SJCRH30 (cell line): ENCODE results near the gene METTL15. TPM values are rescaled to one million over a fixed set of nuclear protein-coding genes. Genes with fewer than 3 reads are reported as not detected.
"Not testable (repeated sequence)": the region's sequence is repeated elsewhere in the genome, so short reads cannot be mapped to it uniquely, and the experiment has no call there.

Experiments
- DNase-seq, 2 experiments: peaks; one replicate each; pipeline ENCODE4 v3.0.0-alpha.2; 2015 to 2020
- H3K27ac ChIP-seq: fragments of 250-450 bp; sonication (Bioruptor Pico); 2 replicates; pipeline ENCODE4 v1.5.1; 2020; ENCODE audit warnings: mild to moderate bottlenecking, moderate library complexity
- H3K27me3 ChIP-seq: fragments of 250-450 bp; sonication (Bioruptor Pico); 2 replicates; pipeline ENCODE4 v1.5.1; 2020; ENCODE audit warnings: mild to moderate bottlenecking, moderate library complexity
- H3K36me3 ChIP-seq: fragments of 250-450 bp; sonication (Bioruptor Pico); 2 replicates; pipeline ENCODE4 v1.5.1; 2020; ENCODE audit warnings: mild to moderate bottlenecking, moderate library complexity
- H3K4me1 ChIP-seq: fragments of 250-450 bp; sonication (Bioruptor Pico); 2 replicates; pipeline ENCODE4 v1.5.1; 2020; ENCODE audit warnings: mild to moderate bottlenecking, moderate library complexity
- H3K4me3 ChIP-seq: fragments of 250-450 bp; sonication (Bioruptor Pico); 2 replicates; pipeline ENCODE4 v1.5.1; 2020; ENCODE audit warnings: mild to moderate bottlenecking, moderate library complexity
- H3K9me3 ChIP-seq: fragments of 250-450 bp; sonication (Bioruptor Pico); replicated peaks from 2 replicates; pipeline ENCODE4 v1.5.1; 2020; ENCODE audit warnings: mild to moderate bottlenecking, moderate library complexity
- total RNA-seq: library from RNA; depleted of rRNA; stranded (reverse); fragments of >200 nt; shearing (Covaris generic); gene quantifications from 2 replicates; pipeline ENCODE4 v1.2.3, GENCODE V29; 2014

The METTL15 gene
- total RNA-seq, 1 experiment from 2014 or later = 16.0 TPM

DNA sequence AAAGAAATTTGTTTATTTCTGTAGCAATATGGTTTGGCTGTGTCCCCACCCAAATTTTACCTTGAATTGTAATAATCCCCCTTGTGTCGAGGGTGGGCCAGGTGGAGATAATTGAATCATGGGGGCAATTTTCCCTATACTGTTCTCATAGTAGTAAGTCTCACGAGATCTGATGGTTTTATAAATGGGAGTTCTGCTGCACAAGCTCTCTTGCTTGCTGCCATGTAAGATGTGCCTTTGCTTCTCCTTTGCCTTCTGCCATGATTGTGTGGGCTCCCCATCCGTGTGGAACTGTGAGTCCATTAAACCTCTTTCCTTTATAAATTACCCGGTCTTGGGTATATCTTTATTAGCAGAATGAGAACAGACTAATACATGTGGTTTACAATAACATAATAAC, 28.0 kb downstream of the METTL15 start:
- H3K4me3 ChIP-seq, H3K36me3 ChIP-seq, H3K27ac ChIP-seq, H3K27me3 ChIP-seq, H3K4me1 ChIP-seq, DNase-seq: not testable (repeated sequence)
- peaks cover 14% of the 10 kb centered on the region for H3K9me3 ChIP-seq

DNA sequence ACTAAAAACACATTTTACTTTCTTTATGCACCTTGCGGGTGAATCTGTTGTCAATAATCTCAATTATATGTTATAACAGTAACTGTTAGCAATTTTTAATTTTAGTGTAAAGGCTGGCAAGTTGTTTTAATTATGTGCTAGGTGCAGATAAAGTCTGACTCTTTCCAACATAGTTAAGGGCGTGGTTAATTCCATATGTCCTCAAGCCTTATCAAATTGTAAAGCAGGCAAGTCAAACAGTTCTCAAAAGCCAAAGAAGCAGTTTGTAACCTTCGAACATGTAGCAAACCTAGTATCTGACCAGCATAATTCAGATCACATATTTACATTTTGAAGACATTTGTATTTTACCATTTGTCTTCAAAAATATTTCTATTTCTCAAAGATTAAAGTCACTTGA, 29.2 kb downstream of the METTL15 start:
- H3K4me3 ChIP-seq = no peak overlapping the region
- peaks cover 5% of the 10 kb centered on the region; the same call in 1 of the 2 replicates for H3K36me3 ChIP-seq
- DNase-seq = no peak
- H3K27ac ChIP-seq = no peak overlapping the region
- no peaks in the 10 kb centered on the region for H3K4me1 ChIP-seq
- H3K27me3 ChIP-seq = no peaks in the 10 kb centered on the region
- H3K9me3 ChIP-seq = peaks cover 14% of the 10 kb centered on the region

DNA sequence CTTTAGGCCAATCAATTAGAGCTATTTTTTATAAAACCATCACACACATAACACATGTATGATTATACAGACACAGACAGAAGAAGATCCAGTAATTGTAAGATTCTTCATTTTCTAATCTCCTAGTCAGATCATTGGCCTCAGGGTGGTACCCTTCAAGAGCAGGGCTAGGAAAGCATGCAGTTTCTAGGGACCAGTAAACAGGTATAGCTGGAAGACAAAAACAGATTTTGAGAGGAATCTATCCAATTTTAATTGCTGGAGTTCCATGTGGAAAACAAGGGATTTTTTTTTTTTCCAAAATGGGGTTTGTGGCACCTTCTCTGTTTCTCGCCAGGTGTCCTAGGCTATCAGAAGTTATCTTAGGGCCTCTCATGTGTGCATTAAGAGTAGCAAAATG, 29.6 kb downstream of the METTL15 start:
- no peak overlapping the region for H3K27ac ChIP-seq
- DNase-seq = no peak
- peaks cover 5% of the 10 kb centered on the region; the same call in 1 of the 2 replicates for H3K36me3 ChIP-seq
- H3K4me3 ChIP-seq = no peak overlapping the region
- no peaks in the 10 kb centered on the region for H3K4me1 ChIP-seq
- no peaks in the 10 kb centered on the region for H3K27me3 ChIP-seq
- H3K9me3 ChIP-seq = peaks cover 14% of the 10 kb centered on the region

DNA sequence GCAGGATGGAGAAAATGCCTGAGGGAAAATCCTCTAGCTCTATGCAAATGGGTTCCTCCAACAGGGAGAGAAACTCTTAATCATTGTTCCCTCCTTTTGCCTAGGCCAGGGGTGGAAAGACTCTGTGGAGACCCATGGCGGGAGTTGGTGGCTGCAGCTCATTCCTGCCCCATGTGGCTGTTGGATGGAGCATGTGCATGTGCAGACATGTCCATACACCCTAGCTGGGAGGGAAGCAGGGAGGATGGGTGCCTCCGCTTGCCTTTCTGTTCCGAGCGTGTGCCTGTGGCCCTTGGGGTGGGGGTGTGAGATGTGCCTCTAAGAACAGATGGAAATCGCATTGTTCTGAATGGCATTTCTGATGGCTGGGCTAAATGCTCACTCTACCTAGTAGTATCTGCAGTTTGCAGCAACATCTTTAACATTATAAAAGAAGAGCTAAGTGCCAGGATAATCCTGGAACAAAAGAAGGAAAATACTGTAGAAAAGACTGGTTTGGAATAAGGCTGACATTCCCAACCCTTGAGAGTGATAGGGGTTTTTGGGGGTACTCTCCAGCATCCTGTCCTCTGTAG, 31.7 kb downstream of the METTL15 start:
- Histone ChIP-seq H3K9me3 (peaks cover 14% of the 10 kb centered on the region), H3K4me3 (no peak overlapping the region), H3K27me3 (no peaks in the 10 kb centered on the region), H3K4me1 (no peaks in the 10 kb centered on the region), H3K36me3 (peaks cover 4% of the 10 kb centered on the region; the same call in 1 of the 2 replicates), H3K27ac (no peak overlapping the region)
- DNase-seq = no peak

DNA sequence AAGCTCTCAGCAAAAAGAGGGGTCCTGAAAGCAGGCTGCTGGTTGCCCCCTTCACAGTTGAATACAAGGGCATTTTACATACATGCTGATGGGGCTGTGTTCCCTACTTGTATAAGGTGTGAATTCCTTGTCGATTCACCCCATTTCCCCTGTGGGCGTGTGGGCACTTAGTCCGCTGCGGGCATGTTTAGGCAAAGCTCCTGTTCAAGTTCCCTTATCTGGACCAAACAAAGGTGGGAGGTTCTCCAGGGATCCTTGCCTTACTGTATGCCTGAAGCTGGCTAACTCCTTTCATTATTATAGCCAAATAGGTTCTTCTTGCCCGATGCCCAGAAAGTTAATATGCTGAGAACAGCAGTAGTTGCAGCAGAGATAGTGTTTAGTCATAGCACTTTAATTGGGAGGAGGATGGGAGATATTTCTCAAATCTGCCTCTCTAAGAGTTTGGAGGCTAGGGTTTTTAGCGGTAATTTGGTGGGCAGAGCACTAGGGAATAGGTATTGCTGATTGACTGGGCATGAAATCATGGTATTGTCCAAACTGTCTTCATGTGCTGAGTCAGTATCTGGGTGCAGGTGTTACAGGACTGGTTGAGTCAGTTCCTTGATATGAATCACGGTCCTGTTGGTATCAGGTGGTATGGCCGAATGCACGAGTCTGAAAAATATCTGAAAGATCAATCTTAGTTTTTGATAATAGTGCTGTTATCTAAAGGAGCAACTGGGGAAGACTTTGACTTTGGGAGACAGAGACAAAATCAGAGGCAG, 32.7 kb downstream of the METTL15 start:
- Histone ChIP-seq H3K36me3 (no peaks in the 10 kb centered on the region), H3K27ac (no peak overlapping the region), H3K27me3 (no peaks in the 10 kb centered on the region), H3K4me1 (0 out of 2 replicates have a peak, but pooled peaks cover 2% of the 10 kb centered on the region), H3K9me3 (peaks cover 14% of the 10 kb centered on the region), H3K4me3 (no peak overlapping the region)
- no peak for DNase-seq

DNA sequence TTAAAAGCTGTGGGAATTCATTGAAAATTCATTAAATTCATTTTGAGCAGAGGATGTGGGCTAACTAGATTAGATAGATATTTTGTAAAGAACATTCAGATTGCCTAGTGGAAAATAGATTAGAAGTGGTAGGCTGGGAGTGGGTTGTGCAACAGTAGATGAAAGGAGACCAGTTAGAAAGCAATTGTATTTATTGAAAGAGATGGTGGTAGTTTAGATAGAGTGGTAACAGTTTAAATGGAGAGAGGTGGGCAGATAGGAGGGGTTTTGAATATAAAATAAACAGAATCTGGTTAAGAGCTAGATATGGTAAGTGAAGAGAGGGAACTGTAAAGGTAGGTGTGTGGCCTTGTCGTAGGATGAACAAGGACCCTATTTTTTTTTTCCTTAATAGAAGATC, 34.5 kb downstream of the METTL15 start:
- Histone ChIP-seq H3K27ac (no peak overlapping the region), H3K27me3 (no peaks in the 10 kb centered on the region), H3K36me3 (no peaks in the 10 kb centered on the region), H3K9me3 (peaks cover 14% of the 10 kb centered on the region), H3K4me3 (no peak overlapping the region), H3K4me1 (0 out of 2 replicates have a peak, but pooled peaks cover 3% of the 10 kb centered on the region)
- DNase-seq = no peak

DNA sequence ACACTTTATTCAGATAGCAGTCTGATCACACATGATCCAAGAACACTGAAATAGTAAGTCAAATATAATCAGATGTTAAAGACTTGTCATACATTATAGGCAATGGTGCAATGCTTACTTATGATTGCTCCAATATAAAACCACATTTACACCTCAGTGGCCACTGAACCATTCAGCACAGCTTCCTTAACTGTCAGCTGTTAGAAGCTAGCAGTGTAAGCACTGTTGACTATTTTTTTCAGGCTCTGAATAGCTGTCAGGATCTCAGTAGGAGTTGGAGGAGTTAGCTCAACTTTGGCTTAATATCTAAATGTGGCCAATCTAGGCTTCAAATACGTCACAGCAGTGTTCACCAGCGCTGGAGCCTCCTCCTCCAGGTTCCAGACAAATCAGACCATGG, 36.6 kb downstream of the METTL15 start:
- no peak for DNase-seq
- H3K36me3 ChIP-seq = no peaks in the 10 kb centered on the region
- H3K9me3 ChIP-seq = peaks cover 5% of the 10 kb centered on the region; the same call in 1 of the 2 replicates
- no peak overlapping the region for H3K27ac ChIP-seq
- 0 out of 2 replicates have a peak, but pooled peaks cover 3% of the 10 kb centered on the region for H3K4me1 ChIP-seq
- no peak overlapping the region for H3K4me3 ChIP-seq
- H3K27me3 ChIP-seq = no peaks in the 10 kb centered on the region

DNA sequence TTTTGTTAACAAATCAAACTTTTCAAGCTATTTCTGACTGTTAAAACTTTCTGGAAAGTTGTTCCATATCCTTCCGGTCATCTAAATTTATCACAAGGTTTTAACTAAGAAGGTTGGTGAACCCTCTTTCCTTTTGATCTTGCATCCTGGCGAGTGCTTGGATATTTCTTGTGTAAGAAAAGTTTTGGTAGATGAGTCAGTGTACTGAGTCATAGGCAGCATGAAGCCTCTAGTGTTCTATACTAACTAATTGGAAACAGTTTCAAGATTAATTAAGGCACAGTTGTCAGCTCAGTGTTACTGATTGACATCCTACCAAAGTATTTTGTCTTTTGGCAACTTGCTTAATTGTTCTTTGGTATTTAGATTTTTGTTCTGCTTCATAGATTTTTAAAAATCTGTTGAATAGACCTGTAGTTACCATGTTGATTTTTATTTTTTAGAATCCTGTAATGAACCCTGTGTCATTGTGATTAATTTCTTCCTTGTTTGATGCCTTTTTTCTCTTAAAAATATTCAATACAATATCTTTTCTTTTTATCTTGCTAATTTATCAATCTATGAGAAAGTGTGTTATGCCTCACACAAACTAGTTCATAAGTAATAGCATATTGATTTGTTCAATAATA, 38.0 kb downstream of the METTL15 start:
- H3K4me1 ChIP-seq = 0 out of 2 replicates have a peak, but pooled peaks cover 3% of the 10 kb centered on the region
- H3K27ac ChIP-seq = no peak overlapping the region
- H3K4me3 ChIP-seq = no peak overlapping the region
- peak in 1 of 2 experiments; percentile 9 for DNase-seq
- H3K36me3 ChIP-seq = no peaks in the 10 kb centered on the region
- H3K9me3 ChIP-seq = no peaks in the 10 kb centered on the region; the same call in 1 of the 2 replicates
- H3K27me3 ChIP-seq = no peaks in the 10 kb centered on the region

DNA sequence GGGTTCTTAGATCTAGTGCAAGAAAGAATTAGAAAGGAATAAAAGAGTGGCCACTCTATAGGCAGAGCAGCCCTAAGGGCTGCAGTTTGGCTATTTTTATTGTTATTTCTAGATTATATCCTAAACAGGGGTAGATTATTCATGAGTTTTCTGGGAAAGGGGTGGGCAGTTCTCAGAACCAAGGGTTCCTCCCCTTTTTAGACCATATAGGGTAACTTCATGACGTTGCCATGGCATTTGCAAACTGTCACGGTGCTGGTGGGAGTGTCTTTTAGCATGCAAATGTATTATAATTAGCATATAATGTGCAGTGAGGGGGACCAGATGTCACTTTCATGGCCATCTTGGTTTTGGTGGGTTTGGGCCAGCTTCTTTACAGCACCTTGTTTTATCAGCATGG, 44.6 kb downstream of the METTL15 start:
- Histone ChIP-seq H3K27me3 (no peaks in the 10 kb centered on the region), H3K4me1 (no peaks in the 10 kb centered on the region), H3K36me3 (peaks cover 6% of the 10 kb centered on the region; the same call in 1 of the 2 replicates), H3K9me3 (no peaks in the 10 kb centered on the region; the same call in 1 of the 2 replicates), H3K4me3 (no peak overlapping the region), H3K27ac (no peak overlapping the region)
- DNase-seq = no peak

DNA sequence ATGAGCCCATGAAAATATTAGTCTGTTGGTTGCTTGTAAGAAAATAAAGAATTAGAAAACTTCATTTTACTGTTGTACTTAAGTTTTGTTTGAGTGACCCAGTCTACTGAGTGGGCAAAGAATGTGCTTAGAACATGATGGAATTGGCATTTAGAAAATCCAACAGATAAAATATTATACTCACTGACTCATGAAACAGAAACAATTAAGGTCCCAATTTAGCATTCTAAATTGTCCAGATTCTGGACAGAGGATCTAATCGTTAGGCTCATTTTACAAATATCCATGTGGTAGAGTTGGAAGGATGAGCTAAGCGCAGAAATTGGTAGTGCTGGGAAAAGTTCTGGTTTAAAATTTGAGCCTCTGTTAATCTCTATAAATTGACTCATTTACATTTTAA, 45.4 kb downstream of the METTL15 start:
- H3K4me1 ChIP-seq = no peaks in the 10 kb centered on the region
- peaks cover 6% of the 10 kb centered on the region; the same call in 1 of the 2 replicates for H3K36me3 ChIP-seq
- no peak overlapping the region for H3K27ac ChIP-seq
- H3K4me3 ChIP-seq = no peak overlapping the region
- DNase-seq = no peak
- H3K27me3 ChIP-seq = no peaks in the 10 kb centered on the region
- H3K9me3 ChIP-seq = no peaks in the 10 kb centered on the region; the same call in 1 of the 2 replicates

DNA sequence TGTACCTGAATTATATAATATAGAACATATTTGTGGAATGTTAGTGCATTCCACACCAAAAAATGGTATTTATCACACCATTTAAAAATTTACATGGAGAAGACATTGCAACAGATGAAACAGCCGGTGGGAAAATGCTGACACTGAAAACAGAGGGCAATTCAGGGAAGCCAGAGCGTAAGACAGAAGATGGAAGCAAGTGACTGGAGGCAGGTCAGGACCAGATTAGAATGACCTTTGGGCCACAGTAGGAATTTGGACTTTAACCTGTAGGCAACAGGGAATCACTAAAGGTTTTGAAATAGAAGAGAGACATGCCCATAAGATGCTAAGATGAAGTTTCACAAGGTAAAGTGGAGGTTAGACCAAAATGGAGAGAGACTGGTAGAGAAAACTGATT, 60.5 kb downstream of the METTL15 start:
- no peak overlapping the region for H3K27ac ChIP-seq
- no peaks in the 10 kb centered on the region for H3K27me3 ChIP-seq
- no peak for DNase-seq
- H3K36me3 ChIP-seq = no peaks in the 10 kb centered on the region; the same call in 1 of the 2 replicates
- H3K4me3 ChIP-seq = no peak overlapping the region
- no peaks in the 10 kb centered on the region for H3K9me3 ChIP-seq
- H3K4me1 ChIP-seq = peaks cover 2% of the 10 kb centered on the region; the same call in 1 of the 2 replicates

DNA sequence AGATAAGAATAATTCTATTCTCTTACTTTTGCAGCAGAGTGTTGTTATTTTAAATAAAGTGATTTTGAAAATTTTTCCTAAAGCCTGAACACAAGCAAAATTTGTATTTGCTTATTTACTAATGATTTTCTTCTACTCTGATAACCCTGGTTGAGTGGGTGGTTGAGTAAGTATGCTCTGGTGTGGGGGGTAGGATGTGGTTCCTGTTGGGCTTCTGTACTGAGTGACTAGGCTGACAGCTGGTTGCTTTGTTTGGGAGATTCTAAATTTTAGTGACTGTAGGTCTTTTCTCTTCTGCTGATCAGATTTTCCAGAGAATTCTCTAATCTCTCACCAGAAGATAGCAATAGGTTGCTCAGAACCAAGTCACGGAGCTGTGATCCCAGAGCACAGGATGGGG, 61.6 kb downstream of the METTL15 start:
- Histone ChIP-seq H3K4me3 (no peak overlapping the region), H3K36me3 (no peaks in the 10 kb centered on the region; the same call in 1 of the 2 replicates), H3K9me3 (no peaks in the 10 kb centered on the region), H3K27ac (no peak overlapping the region), H3K27me3 (no peaks in the 10 kb centered on the region), H3K4me1 (peaks cover 2% of the 10 kb centered on the region; the same call in 1 of the 2 replicates)
- DNase-seq = peak in 1 of 2 experiments; percentile 24

DNA sequence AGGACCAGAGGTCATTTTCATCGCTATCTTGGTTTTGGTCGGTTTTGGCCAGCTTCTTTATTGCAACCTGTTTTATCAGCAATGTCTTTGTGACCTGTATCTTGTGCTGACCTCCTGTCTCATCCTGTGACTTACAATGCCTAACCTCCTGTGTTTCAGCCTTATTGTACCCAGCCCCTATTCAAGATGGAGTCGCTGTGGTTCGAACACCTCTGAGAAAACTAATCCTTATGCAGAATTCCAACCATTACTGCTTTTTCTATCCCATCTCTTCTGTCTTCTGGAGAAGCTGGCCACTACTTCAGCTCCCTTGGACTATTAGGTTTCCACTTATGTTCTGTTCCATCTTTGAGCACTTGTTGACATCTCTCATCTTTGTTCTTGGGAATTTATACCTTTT, 62.6 kb downstream of the METTL15 start:
- H3K4me1 ChIP-seq = peaks cover 2% of the 10 kb centered on the region; the same call in 1 of the 2 replicates
- DNase-seq = no peak
- no peak overlapping the region for H3K27ac ChIP-seq
- H3K4me3 ChIP-seq = no peak overlapping the region
- H3K9me3 ChIP-seq = no peaks in the 10 kb centered on the region
- no peaks in the 10 kb centered on the region; the same call in 1 of the 2 replicates for H3K36me3 ChIP-seq
- no peaks in the 10 kb centered on the region for H3K27me3 ChIP-seq

DNA sequence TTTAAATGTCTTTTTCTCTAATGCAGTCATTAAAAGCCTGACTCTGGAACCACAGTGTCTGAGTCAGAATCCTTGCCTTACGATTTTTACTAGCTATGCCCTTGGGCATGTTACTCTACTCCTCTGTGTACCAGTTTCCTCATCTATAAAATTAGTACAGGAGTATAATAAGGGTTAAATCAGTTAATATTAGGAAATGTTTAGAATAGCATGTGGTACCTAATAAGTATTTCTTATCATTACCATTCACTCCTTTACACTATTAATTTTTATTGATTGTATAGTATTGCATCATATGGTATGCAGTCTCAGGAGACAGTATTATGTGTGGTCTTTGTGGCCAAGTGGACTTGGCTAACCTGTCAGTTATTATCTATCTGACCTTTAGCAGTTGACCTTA, 68.2 kb downstream of the METTL15 start:
- Histone ChIP-seq H3K9me3 (no peaks in the 10 kb centered on the region), H3K27ac (no peak overlapping the region), H3K27me3 (no peaks in the 10 kb centered on the region), H3K4me1 (no peaks in the 10 kb centered on the region), H3K36me3 (no peaks in the 10 kb centered on the region; the same call in 1 of the 2 replicates), H3K4me3 (no peak overlapping the region)
- no peak for DNase-seq

DNA sequence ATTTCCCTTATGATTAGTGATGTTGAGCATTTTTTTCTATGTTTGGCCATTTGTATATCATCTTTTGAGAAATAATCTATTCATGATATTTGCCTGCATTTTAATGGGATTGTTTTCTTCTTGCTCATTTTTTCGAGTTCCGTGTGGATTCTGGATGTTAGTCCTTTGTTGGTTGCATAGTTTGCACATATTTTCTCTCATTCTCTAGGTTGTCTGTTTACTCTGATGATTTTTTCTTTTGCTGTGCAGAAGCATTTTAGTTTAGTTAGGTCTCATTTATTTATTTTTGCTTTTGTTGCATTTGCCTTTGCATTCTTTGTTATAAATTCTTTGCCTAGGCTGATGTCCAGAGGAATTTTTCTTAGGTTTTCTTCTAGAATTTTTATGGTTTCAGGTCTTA, 87.3 kb downstream of the METTL15 start:
- no peak overlapping the region for H3K27ac ChIP-seq
- H3K4me1 ChIP-seq = no peaks in the 10 kb centered on the region
- H3K27me3 ChIP-seq = no peaks in the 10 kb centered on the region
- DNase-seq = no peak
- H3K36me3 ChIP-seq = no peaks in the 10 kb centered on the region
- H3K4me3 ChIP-seq = no peak overlapping the region
- H3K9me3 ChIP-seq = no peaks in the 10 kb centered on the region
